ENCODE data around the gene CREB1. TPM values are rescaled to one million over a fixed set of nuclear protein-coding genes. Genes with fewer than 3 reads are reported as not detected.
A peak's percentile ranks its signal among the peaks of the same experiment; 100 is the strongest.

Gene CREB1
- polyA plus RNA-seq, 1 experiment: 38.3 TPM

- Histone ChIP-seq H3K4me3 (ENCODE audit: low read depth, low read length) (no peak overlapping the region), H3K27ac (ENCODE audit: low read depth, low read length) (no peak overlapping the region), H3K27me3 (ENCODE audit: control insufficient read depth, insufficient read depth, low read length) (no peaks in the 10 kb centered on the region), H3K9me3 (ENCODE audit: control insufficient read depth, insufficient read depth, low read length) (no peaks in the 10 kb centered on the region)
- POLR2A ChIA-PET: interaction anchor here (0.5 to 2.2 kb wide), 2 partner anchors 41 to 552 kb away, joined by 4 to 15 read pairs; partner anchors contain the start of gene CREB1
- CTCF ChIA-PET: interaction anchor here (0.5 to 1.8 kb wide), 3 partner anchors 11 to 475 kb away, joined by 3 to 4 read pairs (median 4); no protein-coding TSS in a partner anchor
- no peak for DNase-seq (ENCODE audit: low read depth, low spot score)
- TF ChIP-seq CTCF (IDR thresholded peaks at IDR 0.05; ENCODE audit: low read depth, low read length): no peak
These were observed 40.5 kb upstream of the CREB1 start for GRCh38 chr2:207489251-207489650.

GRCh38 chr2:207490441-207490840 is 39.3 kb upstream of the CREB1 start:
- Histone ChIP-seq H3K27me3 (ENCODE audit: control insufficient read depth, insufficient read depth, low read length) (no peaks in the 10 kb centered on the region), H3K9me3 (ENCODE audit: control insufficient read depth, insufficient read depth, low read length) (no peaks in the 10 kb centered on the region), H3K27ac (ENCODE audit: low read depth, low read length) (peak overlapping the region; percentile 4), H3K4me3 (ENCODE audit: low read depth, low read length) (no peak overlapping the region)
- DNase-seq (ENCODE audit: low read depth, low spot score): no peak
- ChIA-PET POLR2A (no interaction called here), CTCF (interaction anchor here (1.0 kb wide), 1 partner anchor 39 kb away, joined by 3 read pairs; the partner anchor contains the start of gene CREB1)
- TF ChIP-seq CTCF (IDR thresholded peaks at IDR 0.05; ENCODE audit: low read depth, low read length): no peak

GRCh38 chr2:207491086-207491485 is 38.7 kb upstream of the CREB1 start:
- Histone ChIP-seq H3K9me3 (ENCODE audit: control insufficient read depth, insufficient read depth, low read length) (no peaks in the 10 kb centered on the region), H3K27ac (ENCODE audit: low read depth, low read length) (no peak overlapping the region), H3K4me3 (ENCODE audit: low read depth, low read length) (no peak overlapping the region), H3K27me3 (ENCODE audit: control insufficient read depth, insufficient read depth, low read length) (no peaks in the 10 kb centered on the region)
- DNase-seq (ENCODE audit: low read depth, low spot score): no peak
- TF ChIP-seq CTCF (IDR thresholded peaks at IDR 0.05; ENCODE audit: low read depth, low read length): no peak
- CTCF ChIA-PET: no interaction called here
- POLR2A ChIA-PET: no interaction called here

GRCh38 chr2:207491956-207492355 is 37.8 kb upstream of the CREB1 start:
- TF ChIP-seq CTCF (IDR thresholded peaks at IDR 0.05; ENCODE audit: low read depth, low read length): no peak
- H3K27me3 ChIP-seq (ENCODE audit: control insufficient read depth, insufficient read depth, low read length): no peaks in the 10 kb centered on the region
- DNase-seq (ENCODE audit: low read depth, low spot score): no peak
- no peaks in the 10 kb centered on the region for H3K9me3 ChIP-seq (ENCODE audit: control insufficient read depth, insufficient read depth, low read length)
- CTCF ChIA-PET: interaction anchor here (0.5 to 0.6 kb wide), 2 partner anchors 19 to 173 kb away, joined by 3 to 4 read pairs; no protein-coding TSS in a partner anchor
- H3K4me3 ChIP-seq (ENCODE audit: low read depth, low read length): no peak overlapping the region
- POLR2A ChIA-PET: interaction anchor here (0.6 kb wide), 1 partner anchor 216 kb away, joined by 3 read pairs; no protein-coding TSS in a partner anchor
- H3K27ac ChIP-seq (ENCODE audit: low read depth, low read length): no peak overlapping the region

- ChIA-PET CTCF (interaction anchor here (0.5 kb wide), 1 partner anchor 172 kb away, joined by 3 read pairs; no protein-coding TSS in a partner anchor), POLR2A (no interaction called here)
- Histone ChIP-seq H3K27me3 (ENCODE audit: control insufficient read depth, insufficient read depth, low read length) (no peaks in the 10 kb centered on the region), H3K4me3 (ENCODE audit: low read depth, low read length) (no peak overlapping the region), H3K9me3 (ENCODE audit: control insufficient read depth, insufficient read depth, low read length) (no peaks in the 10 kb centered on the region), H3K27ac (ENCODE audit: low read depth, low read length) (no peak overlapping the region)
- no peak for DNase-seq (ENCODE audit: low read depth, low spot score)
- TF ChIP-seq CTCF (IDR thresholded peaks at IDR 0.05; ENCODE audit: low read depth, low read length): no peak
These were observed 37.3 kb upstream of the CREB1 start for GRCh38 chr2:207492461-207492860.
